ENCODE results near the gene RPS15A.

- no peak for TF ChIP-seq CTCF (IDR thresholded peaks at IDR 0.05; ENCODE audit: poor library complexity)
- TF ChIP-seq EZH2 (IDR thresholded peaks at IDR 0.05; ENCODE audit: borderline replicate concordance), result no peak
- no peak for TF ChIP-seq EZH2phosphoT487 (IDR thresholded peaks at IDR 0.05; ENCODE audit: low read depth, severe bottlenecking, unreplicated experiment)
Observed at GRCh38 chr16:18789850-18790706, at the start of gene RPS15A.
